HEK293 (cell line): Measurements from ENCODE around the gene CA9.

Experiments
- CTCF ChIA-PET: fragments of 350-600 bp; formaldehyde crosslinking; extraction: SDS; loops from one replicate; lab custom pipeline; 2021; ENCODE audit warnings: antibody characterized with exemption; lab: Yijun Ruan, JAX
- POLR2A ChIA-PET: fragments of 300-600 bp; formaldehyde crosslinking; extraction: SDS; loops from one replicate; lab custom pipeline; 2020; ENCODE audit warnings: antibody characterized with exemption, inconsistent platforms; lab: Yijun Ruan, JAX
- H3K27ac ChIP-seq: fragments of 200-500 bp; sonication (Bioruptor generic); 2 replicates; pipeline ENCODE4 v1.5.1; 2014; ENCODE audit warnings: low read depth, low read length, control low read depth, inconsistent platforms; ENCODE audit errors: extremely low read depth
- H3K36me3 ChIP-seq, 2 experiments: fragments of 200-500 bp in 1 of 2; sonication (Bioruptor generic) in 1 of 2; 1 replicate in 1 of 2; 2 replicates in 1 of 2; pipeline ENCODE4 v1.5.1; 2014 to 2017; ENCODE audit warnings: inconsistent platforms in 2 of 2, low read length in 2 of 2; ENCODE audit not compliant: control insufficient read depth in 2 of 2, insufficient read depth in 1 of 2
- H3K4me1 ChIP-seq: fragments of 200-500 bp; sonication (Bioruptor generic); 2 replicates; pipeline ENCODE4 v1.5.1; 2014; ENCODE audit warnings: mild to moderate bottlenecking, low read length, inconsistent platforms; ENCODE audit not compliant: control insufficient read depth, insufficient read depth
- H3K4me3 ChIP-seq: 2 replicates; pipeline ENCODE4 v1.5.1; 2011; ENCODE audit warnings: low read depth, mild to moderate bottlenecking, control low read depth, low read length, moderate library complexity
- H3K9me3 ChIP-seq: fragments of 200-500 bp; sonication (Bioruptor generic); 2 replicates; pipeline ENCODE4 v1.5.1; 2014; ENCODE audit warnings: low read depth, low read length, inconsistent platforms; ENCODE audit not compliant: control insufficient read depth, insufficient read depth
- ATF2 ChIP-seq: fragments of 450-650 bp; formaldehyde crosslinking; IDR thresholded peaks from 2 replicates; pipeline ENCODE4 v1.5.1; 2016; ENCODE audit warnings: missing biosample characterization, missing genetic modification characterization, low read depth
- HOXA7 ChIP-seq: sonication (generic); formaldehyde crosslinking; IDR thresholded peaks from 2 replicates; pipeline ENCODE4 v1.8.1; 2022; ENCODE audit warnings: missing genetic modification reagents, borderline replicate concordance
- IKZF3 ChIP-seq: fragments of 450-650 bp; IDR thresholded peaks from 2 replicates; pipeline ENCODE4 v1.5.0; 2018; ENCODE audit warnings: missing biosample characterization, mild to moderate bottlenecking, missing genetic modification characterization, moderate library complexity
- KLF8 ChIP-seq: fragments of 450-650 bp; formaldehyde crosslinking; IDR thresholded peaks from 2 replicates; pipeline ENCODE4 v1.5.1; 2016; ENCODE audit warnings: missing biosample characterization, missing genetic modification characterization
- PRDM10 ChIP-seq: fragments of 450-650 bp; formaldehyde crosslinking; IDR thresholded peaks from 2 replicates; pipeline ENCODE4 v1.5.1; 2016; ENCODE audit warnings: missing biosample characterization, missing genetic modification characterization
- ZBTB8A ChIP-seq: fragments of 450-650 bp; formaldehyde crosslinking; IDR thresholded peaks from 2 replicates; pipeline ENCODE4 v1.5.1; 2016; ENCODE audit warnings: missing biosample characterization, missing genetic modification characterization
- ZNF184 ChIP-seq: fragments of 450-650 bp; IDR thresholded peaks from 2 replicates; pipeline ENCODE4 v1.5.1; 2018; ENCODE audit warnings: missing biosample characterization, mild to moderate bottlenecking, missing genetic modification characterization
- ZNF248 ChIP-seq: fragments of 450-650 bp; formaldehyde crosslinking; IDR thresholded peaks from 2 replicates; pipeline ENCODE4 v1.5.1; 2017; ENCODE audit warnings: missing biosample characterization, missing genetic modification characterization
- ZNF292 ChIP-seq: fragments of 450-650 bp; formaldehyde crosslinking; IDR thresholded peaks from 2 replicates; pipeline ENCODE4 v1.5.1; 2016; ENCODE audit warnings: low read depth, missing biosample characterization, missing genetic modification characterization, borderline replicate concordance
- ZNF302 ChIP-seq: fragments of 450-650 bp; formaldehyde crosslinking; IDR thresholded peaks from 2 replicates; pipeline ENCODE4 v1.5.1; 2016; ENCODE audit warnings: missing biosample characterization, missing genetic modification characterization, low read depth
- ZNF362 ChIP-seq: fragments of 450-650 bp; formaldehyde crosslinking; IDR thresholded peaks from 2 replicates; pipeline ENCODE4 v1.5.1; 2016; ENCODE audit warnings: missing biosample characterization, missing genetic modification characterization
- ZNF391 ChIP-seq: fragments of 450-650 bp; formaldehyde crosslinking; IDR thresholded peaks from 2 replicates; pipeline ENCODE4 v1.5.1; 2016; ENCODE audit warnings: low read depth, missing biosample characterization, missing genetic modification characterization, borderline replicate concordance
- ZNF398 ChIP-seq: fragments of 450-650 bp; formaldehyde crosslinking; IDR thresholded peaks from 2 replicates; pipeline ENCODE4 v1.5.1; 2017; ENCODE audit warnings: missing biosample characterization, missing genetic modification characterization
- ZNF426 ChIP-seq: fragments of 450-650 bp; formaldehyde crosslinking; IDR thresholded peaks from 2 replicates; pipeline ENCODE4 v1.5.1; 2017; ENCODE audit warnings: missing biosample characterization, missing genetic modification characterization, mild to moderate bottlenecking, inconsistent platforms, moderate library complexity
- ZNF48 ChIP-seq: fragments of 450-650 bp; formaldehyde crosslinking; IDR thresholded peaks from 2 replicates; pipeline ENCODE4 v1.5.1; 2016; ENCODE audit warnings: missing biosample characterization, missing genetic modification characterization
- ZNF530 ChIP-seq: fragments of 450-650 bp; formaldehyde crosslinking; IDR thresholded peaks from 2 replicates; pipeline ENCODE4 v1.5.1; 2016; ENCODE audit warnings: low read depth, missing biosample characterization, missing genetic modification characterization
- ZNF600 ChIP-seq: fragments of 450-650 bp; formaldehyde crosslinking; IDR thresholded peaks from 2 replicates; pipeline ENCODE4 v1.5.1; 2016; ENCODE audit warnings: missing biosample characterization, missing genetic modification characterization
- ZNF629 ChIP-seq: fragments of 450-650 bp; formaldehyde crosslinking; IDR thresholded peaks from 2 replicates; pipeline ENCODE4 v1.5.1; 2017; ENCODE audit warnings: missing biosample characterization, missing genetic modification characterization
- ZNF776 ChIP-seq: fragments of 450-650 bp; formaldehyde crosslinking; IDR thresholded peaks from 2 replicates; pipeline ENCODE4 v1.5.0; 2017; ENCODE audit warnings: missing biosample characterization, missing genetic modification characterization, borderline replicate concordance
- ZXDB ChIP-seq: fragments of 450-650 bp; formaldehyde crosslinking; IDR thresholded peaks from 2 replicates; pipeline ENCODE4 v1.5.1; 2016; ENCODE audit warnings: missing biosample characterization, missing genetic modification characterization

CA9 gene

GRCh38 chr9:35650341-35651158, 23.2 kb upstream of the CA9 start, which contains the start of gene SIT1:
Gene SIT1, minus strand, starts transcription at chr9:35650931. Its CDS starts 78 bp downstream, at chr9:35650853.
- no peak within 1 kb of the TSS for H3K4me3 ChIP-seq
- H3K9me3 ChIP-seq = no peaks in the 10 kb centered on the region
- no peak for TF ChIP-seq ZXDB (tag by site-specific recombination)
- TF ChIP-seq ZNF398 (tag by site-specific recombination) = no peak
- no peak for TF ChIP-seq ZNF48 (tag by site-specific recombination)
- TF ChIP-seq ZBTB8A (tag by site-specific recombination) = no peak
- TF ChIP-seq ATF2 = no peak
- TF ChIP-seq ZNF391 = no peak
- no peak for TF ChIP-seq IKZF3 (tag by site-specific recombination)
- TF ChIP-seq ZNF530 (tag by site-specific recombination) = no peak
- no peak for TF ChIP-seq ZNF426 (tag by site-specific recombination)
- TF ChIP-seq ZNF362 (tag by site-specific recombination) = no peak
- TF ChIP-seq ZNF248 (tag by site-specific recombination) = no peak
- TF ChIP-seq ZNF184 (tag by site-specific recombination) = no peak
- no peak for TF ChIP-seq KLF8 (tag by site-specific recombination)
- TF ChIP-seq ZNF302 (tag by site-specific recombination) = no peak
- no peak for TF ChIP-seq ZNF292 (tag by site-specific recombination)
- no peak for TF ChIP-seq ZNF776 (tag by site-specific recombination)
- no peak for TF ChIP-seq HOXA7 (CRISPR knock-in tag)
- H3K36me3 ChIP-seq = no peaks in the 10 kb centered on the region
- no peaks in the 10 kb centered on the region for H3K4me1 ChIP-seq
- ChIA-PET POLR2A (no interaction called here), CTCF (no interaction called here)
- H3K27ac ChIP-seq = no peak within 1 kb of the TSS

GRCh38 chr9:35651956-35652828, 21.5 kb upstream of the CA9 start:
- no peaks in the 10 kb centered on the region for H3K9me3 ChIP-seq
- no peak overlapping the region for H3K4me3 ChIP-seq
- ChIA-PET CTCF (no interaction called here), POLR2A (interaction anchor here (0.6 to 1.5 kb wide), 4 partner anchors 13 to 1901 kb away, joined by 3 to 5 read pairs (median 4); partner anchors contain the start of gene ARHGEF39)
- no peaks in the 10 kb centered on the region for H3K4me1 ChIP-seq
- no peak overlapping the region for H3K27ac ChIP-seq
- TF ChIP-seq ZNF629 (tag by site-specific recombination) = 0 out of 2 replicates have a peak, but pooled peaks have one; percentile 21
- TF ChIP-seq ZNF530 (tag by site-specific recombination) = no peak
- peak; percentile 94 for TF ChIP-seq PRDM10 (tag by site-specific recombination)
- peak; percentile 12; the same call in 1 of the 2 replicates for TF ChIP-seq ZNF600 (tag by site-specific recombination)
- no peaks in the 10 kb centered on the region for H3K36me3 ChIP-seq
